HCT116 (cell line): ENCODE results near the gene FOXK1. TPM values are rescaled to one million over a fixed set of nuclear protein-coding genes. Genes with fewer than 3 reads are reported as not detected.

Experiments used
- ATAC-seq: fragments of 200-7000 bp; cut with Tn5 transposase; 2 replicates; pipeline ENCODE4 v1.9.1; 2020; ENCODE audit warnings: mild to moderate bottlenecking, moderate library complexity
- BruUV-seq: library from RNA; stranded (reverse); fragments of 400-500 nt; replicated peaks from 2 replicates; lab custom pipeline; 2021; lab: Mats Ljungman, UMichigan
- CTCF ChIA-PET: fragments of 300-600 bp; sonication (Branson Sonifier 250); formaldehyde crosslinking; loops from one replicate; lab custom pipeline; 2021; ENCODE audit warnings: antibody characterized with exemption; lab: Charles Lee
- POLR2A ChIA-PET: fragments of 300-600, 350-600 bp; sonication (Branson Sonifier 250); formaldehyde crosslinking; loops from one replicate; lab custom pipeline; 2021; ENCODE audit warnings: antibody characterized with exemption; lab: Charles Lee
- RAD21 ChIA-PET, 2 experiments: fragments of 300-600 bp; sonication (Branson Sonifier 250); formaldehyde crosslinking; loops; one replicate each; lab custom pipeline; 2023; ENCODE audit warnings: low total read pairs in 2 of 2; ENCODE audit not compliant: uncharacterized antibody in 2 of 2, unreplicated experiment in 2 of 2, low non-redundant PET in 1 of 2; lab: Charles Lee
- DNase-seq: peaks from one replicate; pipeline ENCODE4 v3.0.0-alpha.2; 2010; ENCODE audit warnings: low read depth, low spot score
- H2AFZ ChIP-seq: fragments of 200-600 bp; shearing (Covaris generic), sonication (generic); 2 replicates; pipeline ENCODE4 v1.6.1; 2017; ENCODE audit warnings: low read depth, mixed run types, mixed read lengths, antibody characterized with exemption, low read length; ENCODE audit not compliant: poor library complexity, severe bottlenecking
- H3K27ac ChIP-seq: 2 replicates; pipeline ENCODE4 v1.5.1; 2012; ENCODE audit warnings: low read depth, low read length
- H3K27me3 ChIP-seq: fragments of 200-600 bp; sonication (generic); 2 replicates; pipeline ENCODE4 v1.6.1; 2016; ENCODE audit warnings: mixed run types, low read length, mixed read lengths; ENCODE audit not compliant: insufficient read depth
- H3K36me3 ChIP-seq, 2 experiments: fragments of 200-500 bp in 1 of 2; fragments of 200-600 bp in 1 of 2; sonication (Bioruptor generic) in 1 of 2; sonication (generic) in 1 of 2; 2 replicates each; pipeline versions ENCODE4 v1.5.1 to v1.6.1; 2014 to 2016; ENCODE audit warnings: low read length in 2 of 2, inconsistent platforms in 1 of 2, mixed read lengths in 1 of 2, mixed run types in 1 of 2; ENCODE audit not compliant: insufficient read depth in 2 of 2, control insufficient read depth in 1 of 2
- H3K4me1 ChIP-seq, 2 experiments: fragments of 200-600 bp in 1 of 2; sonication (generic) in 1 of 2; 2 replicates each; pipeline versions ENCODE4 v1.5.1 to v1.6.1; 2012 to 2017; ENCODE audit warnings: low read length in 2 of 2, inconsistent platforms in 1 of 2, mild to moderate bottlenecking in 1 of 2, mixed read lengths in 1 of 2, mixed run types in 1 of 2, moderate library complexity in 1 of 2; ENCODE audit not compliant: insufficient read depth in 2 of 2, control insufficient read depth in 1 of 2
- H3K4me2 ChIP-seq: fragments of 200-600 bp; sonication (generic); 2 replicates; pipeline ENCODE4 v1.6.1; 2017; ENCODE audit warnings: mixed run types, low read length, mixed read lengths
- H3K4me3 ChIP-seq, 2 experiments: fragments of 200-600 bp in 1 of 2; sonication (generic) in 1 of 2; replicated peaks in 1 of 2; 2 replicates each; pipeline ENCODE4 v1.5.1; 2011 to 2016; ENCODE audit warnings: low read length in 2 of 2, control low read depth in 1 of 2, low read depth in 1 of 2, mild to moderate bottlenecking in 1 of 2, mixed read lengths in 1 of 2, mixed run types in 1 of 2
- H3K79me2 ChIP-seq: fragments of 200-600 bp; sonication (generic); 2 replicates; pipeline ENCODE4 v1.6.1; 2017; ENCODE audit warnings: mild to moderate bottlenecking, mixed run types, low read length, moderate library complexity, mixed read lengths; ENCODE audit not compliant: insufficient read depth
- H3K9ac ChIP-seq: fragments of 200-600 bp; sonication (generic); 2 replicates; pipeline ENCODE4 v1.6.1; 2016; ENCODE audit warnings: low read length, mixed read lengths
- H3K9me2 ChIP-seq: fragments of 200-600 bp; sonication (generic), shearing (Covaris generic); 2 replicates; pipeline ENCODE4 v1.6.1; 2017; ENCODE audit warnings: mixed run types, mild to moderate bottlenecking, moderate library complexity; ENCODE audit not compliant: insufficient read depth
- H3K9me3 ChIP-seq, 2 experiments: fragments of 200-500 bp in 1 of 2; fragments of 200-600 bp in 1 of 2; sonication (Bioruptor generic) in 1 of 2; sonication (generic) in 1 of 2; 2 replicates each; pipeline ENCODE4 v1.6.1; 2014 to 2017; ENCODE audit warnings: low read length in 2 of 2, mixed read lengths in 2 of 2, inconsistent platforms in 1 of 2, low read depth in 1 of 2, mild to moderate bottlenecking in 1 of 2, mixed run types in 1 of 2, moderate library complexity in 1 of 2; ENCODE audit not compliant: control insufficient read depth in 1 of 2, insufficient read depth in 1 of 2
- H4K20me1 ChIP-seq: fragments of 200-600 bp; sonication (generic), shearing (Covaris generic); 2 replicates; pipeline ENCODE4 v1.6.1; 2017; ENCODE audit warnings: mixed run types, mild to moderate bottlenecking, moderate library complexity; ENCODE audit not compliant: insufficient read depth
- ATF3 ChIP-seq: IDR thresholded peaks from 2 replicates; pipeline ENCODE4 v1.6.1; 2012
- CEBPB ChIP-seq: IDR thresholded peaks from 2 replicates; pipeline ENCODE4 v1.6.1; 2012; ENCODE audit warnings: low read depth
- CTCF ChIP-seq, 3 experiments: fragments of 200-600 bp in 1 of 3; sonication (generic) in 1 of 3; IDR thresholded peaks in 2 of 3; conservative IDR thresholded peaks in 1 of 3; 2 replicates each; pipeline ENCODE4 v1.5.1; 2012 to 2017; ENCODE audit warnings: low read depth in 2 of 3, low read length in 2 of 3, antibody characterized with exemption in 1 of 3, borderline replicate concordance in 1 of 3, control low read depth in 1 of 3, mild to moderate bottlenecking in 1 of 3, mixed read lengths in 1 of 3, mixed run types in 1 of 3, moderate library complexity in 1 of 3; ENCODE audit not compliant: insufficient read depth in 1 of 3
- ELF1 ChIP-seq: IDR thresholded peaks from 2 replicates; pipeline ENCODE4 v1.6.1; 2012; ENCODE audit warnings: low read depth, borderline replicate concordance
- EZH2 ChIP-seq: fragments of 200-600 bp; sonication (generic); IDR thresholded peaks from 2 replicates; pipeline ENCODE4 v1.6.1; 2017; ENCODE audit warnings: antibody characterized with exemption, mixed run types
- EZH2phosphoT487 ChIP-seq: fragments of 200-600 bp; IDR thresholded peaks from 2 replicates; pipeline ENCODE4 v1.6.1; 2018; ENCODE audit warnings: antibody characterized with exemption, borderline replicate concordance
- JUND ChIP-seq: IDR thresholded peaks from 2 replicates; pipeline ENCODE4 v1.6.1; 2012
- MAX ChIP-seq: IDR thresholded peaks from 2 replicates; pipeline ENCODE4 v1.6.1; 2012
- POLR2A ChIP-seq: IDR thresholded peaks from 2 replicates; pipeline ENCODE4 v1.7.0; 2011; ENCODE audit warnings: borderline replicate concordance; ENCODE audit not compliant: insufficient read depth, insufficient read length; ENCODE audit errors: extremely low read depth
- POLR2AphosphoS5 ChIP-seq: IDR thresholded peaks from 2 replicates; pipeline ENCODE4 v1.6.1; 2011; ENCODE audit warnings: mild to moderate bottlenecking, low read depth, low read length, moderate library complexity
- RAD21 ChIP-seq: IDR thresholded peaks from 2 replicates; pipeline ENCODE4 v1.6.1; 2012; ENCODE audit warnings: low read depth, mild to moderate bottlenecking
- SP1 ChIP-seq: IDR thresholded peaks from 2 replicates; pipeline ENCODE4 v1.6.1; 2012; ENCODE audit warnings: low read depth
- TCF7L2 ChIP-seq: IDR thresholded peaks from 2 replicates; pipeline ENCODE4 v1.7.0; 2011; ENCODE audit warnings: borderline replicate concordance, inconsistent platforms; ENCODE audit not compliant: insufficient read depth, insufficient read length; ENCODE audit errors: extremely low read depth
- ZBTB33 ChIP-seq: IDR thresholded peaks from 2 replicates; pipeline ENCODE4 v1.6.1; 2011; ENCODE audit warnings: mild to moderate bottlenecking, low read length, moderate library complexity; ENCODE audit not compliant: insufficient replicate concordance; ENCODE audit errors: extremely low read depth
- ZNF274 ChIP-seq: fragments of 200-500 bp; sonication (Bioruptor generic); IDR thresholded peaks from 2 replicates; pipeline ENCODE4 v1.6.1; 2014; ENCODE audit warnings: mild to moderate bottlenecking, low read depth, low read length, inconsistent platforms
- intact Hi-C: fragments of 100-400 bp; cut with micrococcal nuclease; formaldehyde crosslinking; loops from 2 replicates; pipeline ENCODE4 v1.10.0; 2022
- total RNA-seq: library from RNA; stranded (reverse); gene quantifications from one replicate; pipeline ENCODE4 v1.2.1, GENCODE V29; 2021; ENCODE audit not compliant: unreplicated experiment

The FOXK1 gene
- total RNA-seq, 1 experiment from 2014 or later: 60.5 TPM

GRCh38 chr7:4781366-4782069, 99.4 kb downstream of the FOXK1 start (continued):
- TF ChIP-seq CTCF (IDR thresholded peaks at IDR 0.05 in 2 of 3, conservative IDR thresholded peaks at IDR 0.05 in 1 of 3; ENCODE audit: borderline replicate concordance in 1 of 3, insufficient read depth in 1 of 3, low read depth in 2 of 3, low read length in 2 of 3) (no peak), EZH2phosphoT487 (no peak), RAD21 (no peak), POLR2AphosphoS5 (no peak)

GRCh38 chr7:4782333-4783291, 100.5 kb downstream of the FOXK1 start:
- ATAC-seq (no peak), DNase-seq (no peak)
- Histone ChIP-seq H3K4me1 (no peaks in the 10 kb centered on the region), H2AFZ (no peak overlapping the region), H3K27me3 (no peaks in the 10 kb centered on the region), H3K27ac (no peak overlapping the region), H3K4me3 (no peak overlapping the region), H3K79me2 (peaks cover 9% of the 10 kb centered on the region), H3K36me3 (peaks cover 0 to 2% of the 10 kb centered on the region in 2 experiments; a peak in 1 of 4 replicates), H4K20me1 (no peaks in the 10 kb centered on the region), H3K4me2 (no peak overlapping the region), H3K9ac (no peak overlapping the region), H3K9me2 (no peaks in the 10 kb centered on the region), H3K9me3 (no peaks in the 10 kb centered on the region)
- intact Hi-C loops: no loop called here
- ChIA-PET POLR2A (no interaction called here), RAD21 (no interaction called here), CTCF (no interaction called here)
- no TSS peak for BruUV-seq
- TF ChIP-seq JUND: no peak
- TF ChIP-seq ZNF274: no peak
- TF ChIP-seq EZH2: no peak
- no peak for TF ChIP-seq ELF1
- no peak for TF ChIP-seq RAD21
- no peak for TF ChIP-seq ATF3
- no peak for TF ChIP-seq CTCF (IDR thresholded peaks at IDR 0.05 in 2 of 3, conservative IDR thresholded peaks at IDR 0.05 in 1 of 3; ENCODE audit: borderline replicate concordance in 1 of 3, insufficient read depth in 1 of 3, low read depth in 2 of 3, low read length in 2 of 3)
- TF ChIP-seq SP1: no peak
- no peak for TF ChIP-seq POLR2A
- no peak for TF ChIP-seq MAX
- TF ChIP-seq TCF7L2: no peak
- no peak for TF ChIP-seq ZBTB33
- TF ChIP-seq CEBPB: no peak
